Measurements from ENCODE around the gene POLE.

Gene POLE, protein sequence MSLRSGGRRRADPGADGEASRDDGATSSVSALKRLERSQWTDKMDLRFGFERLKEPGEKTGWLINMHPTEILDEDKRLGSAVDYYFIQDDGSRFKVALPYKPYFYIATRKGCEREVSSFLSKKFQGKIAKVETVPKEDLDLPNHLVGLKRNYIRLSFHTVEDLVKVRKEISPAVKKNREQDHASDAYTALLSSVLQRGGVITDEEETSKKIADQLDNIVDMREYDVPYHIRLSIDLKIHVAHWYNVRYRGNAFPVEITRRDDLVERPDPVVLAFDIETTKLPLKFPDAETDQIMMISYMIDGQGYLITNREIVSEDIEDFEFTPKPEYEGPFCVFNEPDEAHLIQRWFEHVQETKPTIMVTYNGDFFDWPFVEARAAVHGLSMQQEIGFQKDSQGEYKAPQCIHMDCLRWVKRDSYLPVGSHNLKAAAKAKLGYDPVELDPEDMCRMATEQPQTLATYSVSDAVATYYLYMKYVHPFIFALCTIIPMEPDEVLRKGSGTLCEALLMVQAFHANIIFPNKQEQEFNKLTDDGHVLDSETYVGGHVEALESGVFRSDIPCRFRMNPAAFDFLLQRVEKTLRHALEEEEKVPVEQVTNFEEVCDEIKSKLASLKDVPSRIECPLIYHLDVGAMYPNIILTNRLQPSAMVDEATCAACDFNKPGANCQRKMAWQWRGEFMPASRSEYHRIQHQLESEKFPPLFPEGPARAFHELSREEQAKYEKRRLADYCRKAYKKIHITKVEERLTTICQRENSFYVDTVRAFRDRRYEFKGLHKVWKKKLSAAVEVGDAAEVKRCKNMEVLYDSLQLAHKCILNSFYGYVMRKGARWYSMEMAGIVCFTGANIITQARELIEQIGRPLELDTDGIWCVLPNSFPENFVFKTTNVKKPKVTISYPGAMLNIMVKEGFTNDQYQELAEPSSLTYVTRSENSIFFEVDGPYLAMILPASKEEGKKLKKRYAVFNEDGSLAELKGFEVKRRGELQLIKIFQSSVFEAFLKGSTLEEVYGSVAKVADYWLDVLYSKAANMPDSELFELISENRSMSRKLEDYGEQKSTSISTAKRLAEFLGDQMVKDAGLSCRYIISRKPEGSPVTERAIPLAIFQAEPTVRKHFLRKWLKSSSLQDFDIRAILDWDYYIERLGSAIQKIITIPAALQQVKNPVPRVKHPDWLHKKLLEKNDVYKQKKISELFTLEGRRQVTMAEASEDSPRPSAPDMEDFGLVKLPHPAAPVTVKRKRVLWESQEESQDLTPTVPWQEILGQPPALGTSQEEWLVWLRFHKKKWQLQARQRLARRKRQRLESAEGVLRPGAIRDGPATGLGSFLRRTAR (N-terminal part only)

DNA sequence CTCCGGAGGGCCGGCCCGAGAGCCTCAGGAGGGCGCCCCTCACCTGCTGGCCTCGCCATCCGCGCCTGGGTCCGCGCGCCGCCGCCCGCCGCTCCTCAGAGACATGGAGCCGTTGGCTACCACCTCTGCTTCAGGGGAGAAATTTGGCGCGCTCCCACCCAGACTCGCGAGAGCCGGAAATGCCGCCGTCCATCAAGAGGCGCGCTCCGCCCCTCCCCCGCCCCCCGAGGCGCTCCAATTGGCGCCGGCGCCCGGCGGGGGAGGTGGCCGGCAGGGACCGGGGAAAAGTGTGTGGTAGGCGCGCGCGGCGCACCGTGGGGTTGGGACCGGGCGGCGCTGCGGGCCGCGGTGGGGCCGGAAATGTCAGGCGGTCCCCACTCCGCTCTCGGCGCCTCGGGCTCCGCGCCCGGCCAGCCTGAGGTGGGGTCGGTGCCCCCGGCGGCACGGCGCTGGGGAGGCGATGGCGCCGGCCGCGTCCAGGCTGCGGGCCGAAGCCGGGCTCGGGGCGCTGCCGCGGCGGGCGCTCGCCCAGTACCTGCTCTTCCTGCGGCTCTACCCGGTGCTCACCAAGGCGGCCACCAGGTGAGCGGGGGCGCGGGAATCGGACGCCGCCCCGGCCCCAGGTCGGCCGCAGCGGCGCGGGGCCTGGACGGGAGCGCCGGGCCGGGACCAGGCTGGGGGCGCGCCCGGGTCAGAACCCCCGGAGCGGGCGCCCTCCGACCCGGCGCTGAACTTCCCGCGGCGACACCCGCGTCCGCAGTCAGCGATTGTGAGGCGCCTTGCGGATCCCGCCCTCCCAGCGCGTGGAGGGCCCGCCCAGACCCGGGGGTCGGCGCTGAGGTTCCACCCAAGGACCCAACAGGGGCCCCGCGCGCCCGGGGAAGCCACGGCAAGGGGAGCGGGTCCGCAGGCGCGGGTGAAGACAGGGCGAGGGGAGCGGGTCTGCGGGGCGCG lies at the start of gene POLE, which contains the start of gene PXMP2:
Gene POLE, minus strand, starts transcription at position 132 of the 954 bp plus-strand sequence. Its CDS starts 27 bp downstream, at position 105.
Gene PXMP2, plus strand, starts transcription at position 377 of the 954 bp plus-strand sequence. Its CDS starts 84 bp downstream, at position 461.
- TF ChIP-seq, protein P1, sequence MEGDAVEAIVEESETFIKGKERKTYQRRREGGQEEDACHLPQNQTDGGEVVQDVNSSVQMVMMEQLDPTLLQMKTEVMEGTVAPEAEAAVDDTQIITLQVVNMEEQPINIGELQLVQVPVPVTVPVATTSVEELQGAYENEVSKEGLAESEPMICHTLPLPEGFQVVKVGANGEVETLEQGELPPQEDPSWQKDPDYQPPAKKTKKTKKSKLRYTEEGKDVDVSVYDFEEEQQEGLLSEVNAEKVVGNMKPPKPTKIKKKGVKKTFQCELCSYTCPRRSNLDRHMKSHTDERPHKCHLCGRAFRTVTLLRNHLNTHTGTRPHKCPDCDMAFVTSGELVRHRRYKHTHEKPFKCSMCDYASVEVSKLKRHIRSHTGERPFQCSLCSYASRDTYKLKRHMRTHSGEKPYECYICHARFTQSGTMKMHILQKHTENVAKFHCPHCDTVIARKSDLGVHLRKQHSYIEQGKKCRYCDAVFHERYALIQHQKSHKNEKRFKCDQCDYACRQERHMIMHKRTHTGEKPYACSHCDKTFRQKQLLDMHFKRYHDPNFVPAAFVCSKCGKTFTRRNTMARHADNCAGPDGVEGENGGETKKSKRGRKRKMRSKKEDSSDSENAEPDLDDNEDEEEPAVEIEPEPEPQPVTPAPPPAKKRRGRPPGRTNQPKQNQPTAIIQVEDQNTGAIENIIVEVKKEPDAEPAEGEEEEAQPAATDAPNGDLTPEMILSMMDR (IDR thresholded peaks at IDR 0.05; ENCODE audit: low read depth, low read length), result no peak
- in situ Hi-C loops (cut with HindIII; ENCODE audit: low sequenced_read_pairs), result no loop called here
- peak; percentile 97 for DNase-seq (ENCODE audit: low read depth, low spot score)
- peak within 1 kb of the TSS; percentile 54 for H3K4me3 ChIP-seq (ENCODE audit: low read depth, low read length)

DNA sequence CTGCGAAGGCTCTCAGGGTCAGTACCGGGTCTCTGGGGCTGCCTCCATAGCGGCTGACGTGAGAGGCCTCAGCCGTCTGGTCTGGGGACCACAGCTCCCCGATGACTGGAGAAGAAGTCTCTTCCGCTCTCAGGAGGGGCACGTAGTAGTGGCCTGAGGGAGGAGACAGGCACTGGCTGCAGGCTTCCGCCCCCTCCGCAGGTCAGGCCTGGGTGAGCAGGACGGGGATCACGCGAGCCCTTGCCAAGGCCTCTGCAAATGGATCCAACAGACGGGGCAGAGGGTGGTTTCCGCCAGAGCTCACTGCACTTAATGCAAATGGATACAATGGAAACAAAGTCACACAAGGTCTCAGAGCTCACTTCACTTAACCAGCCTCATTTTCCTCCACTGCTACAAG lies 49.8 kb upstream of the POLE start:
- no peak for DNase-seq (ENCODE audit: low read depth, low spot score)
- in situ Hi-C loops (cut with HindIII; ENCODE audit: low sequenced_read_pairs), result no loop called here
- TF ChIP-seq, protein P1 (IDR thresholded peaks at IDR 0.05; ENCODE audit: low read depth, low read length), result no peak
- no peak overlapping the region for H3K4me3 ChIP-seq (ENCODE audit: low read depth, low read length)

DNA sequence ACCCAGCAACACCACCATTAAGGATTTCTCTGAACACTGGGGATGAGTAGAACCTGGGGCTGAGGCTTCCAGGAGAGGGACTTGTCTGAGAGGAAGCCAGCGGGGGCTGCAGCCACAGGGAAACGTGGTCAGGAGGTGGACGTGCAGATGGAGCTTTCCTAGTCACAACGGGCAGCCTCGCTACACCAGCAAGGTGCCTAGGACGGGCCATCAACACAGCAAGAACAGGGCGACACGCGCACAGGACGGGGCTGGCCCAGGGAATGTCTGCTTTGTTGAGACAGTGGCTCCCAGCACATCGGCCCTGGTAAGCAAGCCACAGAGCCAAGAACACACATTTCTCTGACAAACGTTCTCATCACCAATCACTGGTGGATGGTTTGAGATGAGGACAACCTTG lies 49.2 kb upstream of the POLE start:
- TF ChIP-seq, protein P1 (IDR thresholded peaks at IDR 0.05; ENCODE audit: low read depth, low read length), result no peak
- no peak overlapping the region for H3K4me3 ChIP-seq (ENCODE audit: low read depth, low read length)
- no peak for DNase-seq (ENCODE audit: low read depth, low spot score)
- in situ Hi-C loops (cut with HindIII; ENCODE audit: low sequenced_read_pairs), result no loop called here

DNA sequence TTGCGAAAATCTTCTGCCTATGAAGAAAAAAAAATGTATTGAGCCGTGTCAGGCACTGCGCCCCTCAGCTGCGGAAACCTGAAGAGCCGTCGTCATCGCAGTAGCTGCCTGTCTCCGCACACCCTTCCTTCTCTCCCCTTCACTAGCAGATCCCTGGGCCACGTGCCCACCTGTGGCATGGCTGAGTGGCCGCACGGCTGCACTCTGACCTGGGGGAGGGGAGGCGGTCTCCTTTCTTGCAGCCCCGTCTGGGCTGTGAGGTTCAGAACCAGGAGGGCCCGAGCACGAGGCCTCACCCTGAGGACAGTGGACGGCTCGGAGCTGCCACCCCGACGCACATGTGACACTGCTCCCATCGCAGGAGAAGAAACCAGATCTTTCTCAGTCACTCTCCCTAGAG lies 48.4 kb upstream of the POLE start:
- DNase-seq (ENCODE audit: low read depth, low spot score), result no peak
- in situ Hi-C loops (cut with HindIII; ENCODE audit: low sequenced_read_pairs), result no loop called here
- no peak overlapping the region for H3K4me3 ChIP-seq (ENCODE audit: low read depth, low read length)
- TF ChIP-seq, protein P1 (IDR thresholded peaks at IDR 0.05; ENCODE audit: low read depth, low read length), result no peak

DNA sequence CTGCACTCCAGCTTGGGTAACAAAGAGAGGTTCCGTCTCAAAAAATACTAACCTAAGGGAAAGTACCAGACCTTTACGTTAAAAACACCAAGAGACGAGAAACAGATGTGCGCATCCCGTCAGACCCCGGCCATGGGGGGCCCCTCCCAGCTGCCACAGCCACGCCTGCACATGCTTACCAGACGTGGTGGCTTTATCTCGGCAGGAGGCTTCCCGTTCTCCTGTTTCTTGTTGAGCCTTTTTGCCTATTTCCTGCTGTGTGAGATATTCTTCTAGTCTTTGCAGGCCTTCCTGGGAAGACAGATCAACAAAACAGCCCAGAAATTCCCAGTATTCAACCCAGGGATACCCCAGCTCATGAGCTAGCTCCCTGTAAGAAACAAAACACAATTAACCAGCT lies 47.1 kb upstream of the POLE start:
- no peak overlapping the region for H3K4me3 ChIP-seq (ENCODE audit: low read depth, low read length)
- TF ChIP-seq, protein P1 (IDR thresholded peaks at IDR 0.05; ENCODE audit: low read depth, low read length), result no peak
- peak; percentile 87 for DNase-seq (ENCODE audit: low read depth, low spot score)
- in situ Hi-C loops (cut with HindIII; ENCODE audit: low sequenced_read_pairs), result no loop called here
